Naive thymus-derived CD4-positive, alpha-beta T cell (primary cell): ENCODE data around the gene MYO16. TPM values are rescaled to one million over a fixed set of nuclear protein-coding genes. Genes with fewer than 3 reads are reported as not detected.

Experiments used
- ATAC-seq: fragments of 150-1000 bp; cut with Tn5 transposase; 2 replicates; pipeline ENCODE4 v1.10.0; 2021; ENCODE audit warnings: mild to moderate bottlenecking, moderate library complexity
- CTCF ChIA-PET: fragments of 350-600 bp; sonication (Branson Sonifier 250); formaldehyde crosslinking; loops from one replicate; lab custom pipeline; 2021; ENCODE audit warnings: antibody characterized with exemption; lab: Charles Lee
- POLR2A ChIA-PET: fragments of 350-600 bp; sonication (Branson Sonifier 250); formaldehyde crosslinking; loops from one replicate; lab custom pipeline; 2021; ENCODE audit warnings: antibody characterized with exemption, inconsistent platforms; lab: Charles Lee
- DNase-seq, 9 donors: peaks; one replicate each; pipeline versions ENCODE4 v3.0.0 to v3.0.0-alpha.2; 2020 to 2022; ENCODE audit warnings: mixed read lengths in 1 of 9
- H3K27ac ChIP-seq: one replicate; pipeline ENCODE4 v1.7.0; 2013; ENCODE audit warnings: mild to moderate bottlenecking, low read depth, low read length, moderate library complexity
- H3K27me3 ChIP-seq, 2 donors: one replicate each; pipeline ENCODE4 v1.7.0; 2013; ENCODE audit warnings: low read length in 2 of 2, mild to moderate bottlenecking in 2 of 2, moderate library complexity in 2 of 2; ENCODE audit not compliant: control insufficient read depth in 2 of 2, insufficient read depth in 2 of 2
- H3K36me3 ChIP-seq, 3 experiments: 1 replicate in 2 of 3; 2 replicates in 1 of 3; pipeline ENCODE4 v1.7.0; 2013; ENCODE audit warnings: low read length in 3 of 3, mild to moderate bottlenecking in 3 of 3, moderate library complexity in 1 of 3; ENCODE audit not compliant: insufficient read depth in 3 of 3, control insufficient read depth in 2 of 3
- H3K4me1 ChIP-seq, 2 donors: one replicate each; pipeline ENCODE4 v1.7.0; 2013; ENCODE audit warnings: low read length in 2 of 2, mild to moderate bottlenecking in 2 of 2, moderate library complexity in 1 of 2; ENCODE audit not compliant: control insufficient read depth in 2 of 2, insufficient read depth in 2 of 2
- H3K4me3 ChIP-seq: 2 replicates; pipeline ENCODE4 v1.7.0; 2013; ENCODE audit warnings: mild to moderate bottlenecking, low read length
- H3K9me3 ChIP-seq, 3 experiments: 1 replicate in 2 of 3; 2 replicates in 1 of 3; pipeline ENCODE4 v1.7.0; 2013; ENCODE audit warnings: low read length in 3 of 3; ENCODE audit not compliant: control insufficient read depth in 2 of 3
- H3K27ac Mint-ChIP-seq, 9 donors: one replicate each; pipeline ENCODE4 v1.8.0; 2020 to 2022; ENCODE audit warnings: mixed read lengths in 9 of 9, mild to moderate bottlenecking in 8 of 9, moderate library complexity in 5 of 9, inconsistent platforms in 2 of 9
- H3K27me3 Mint-ChIP-seq, 5 donors: one replicate each; pipeline ENCODE4 v1.8.0; 2021 to 2022; ENCODE audit warnings: mixed read lengths in 5 of 5, mild to moderate bottlenecking in 1 of 5
- H3K36me3 Mint-ChIP-seq, 5 donors: one replicate each; pipeline ENCODE4 v1.8.0; 2020 to 2022; ENCODE audit warnings: mixed read lengths in 5 of 5, mild to moderate bottlenecking in 3 of 5, inconsistent platforms in 1 of 5
- H3K4me1 Mint-ChIP-seq, 7 donors: one replicate each; pipeline ENCODE4 v1.8.0; 2020 to 2022; ENCODE audit warnings: mixed read lengths in 7 of 7, mild to moderate bottlenecking in 3 of 7, inconsistent platforms in 1 of 7
- H3K4me3 Mint-ChIP-seq, 10 donors: one replicate each; pipeline ENCODE4 v1.8.0; 2020 to 2022; ENCODE audit warnings: mild to moderate bottlenecking in 10 of 10, mixed read lengths in 10 of 10, moderate library complexity in 6 of 10, inconsistent platforms in 2 of 10
- H3K9me3 Mint-ChIP-seq, 11 donors: one replicate each; pipeline ENCODE4 v1.8.0; 2020 to 2022; ENCODE audit warnings: mixed read lengths in 11 of 11, mild to moderate bottlenecking in 4 of 11, inconsistent platforms in 1 of 11, moderate library complexity in 1 of 11
- intact Hi-C, 2 donors: fragments of 100-400 bp; cut with micrococcal nuclease; formaldehyde crosslinking; loops; one replicate each; pipeline ENCODE4 v1.15.1; 2023
- polyA plus RNA-seq, 2 donors: library from polyadenylated mRNA; unstranded; fragments of 300-500 nt; fragmentation: Illumina TruSeq; gene quantifications; one replicate each; pipeline ENCODE4 v1.2.3, GENCODE V29; 2021
- total RNA-seq, 6 experiments: library from RNA in 5 of 6; stranded (reverse) in 5 of 6; gene quantifications; 1 replicate in 5 of 6; 2 replicates in 1 of 6; pipeline ENCODE4 v1.2.3 and lab custom pipeline; 2021 to 2026

MYO16 gene
- total and polyA plus RNA-seq, 7 experiments from 2014 or later = 0.10 to 1.4 (median 1.4) TPM; not detected in 4

GRCh38 chr13:109026266-109026665 lies 396.9 kb downstream of the MYO16 start:
- Mint-ChIP-seq H3K9me3 (no peaks in the 10 kb centered on the region), H3K4me3 (no peak overlapping the region), H3K27me3 (peaks cover 0 to 7% (median 0%) of the 10 kb centered on the region in 5 donors), H3K4me1 (no peaks in the 10 kb centered on the region), H3K36me3 (no peaks in the 10 kb centered on the region), H3K27ac (no peak overlapping the region)
- Histone ChIP-seq H3K4me1 (no peaks in the 10 kb centered on the region), H3K4me3 (no peak overlapping the region), H3K27me3 (no peaks in the 10 kb centered on the region), H3K27ac (no peak overlapping the region), H3K9me3 (no peaks in the 10 kb centered on the region), H3K36me3 (no peaks in the 10 kb centered on the region)
- ChIA-PET CTCF (no interaction called here), POLR2A (no interaction called here)
- intact Hi-C loops = no loop called here
- ATAC-seq = no peak
- no peak for DNase-seq

- H3K27ac ChIP-seq = no peak overlapping the region
- DNase-seq (no peak), ATAC-seq (no peak)
- H3K27me3 Mint-ChIP-seq = peaks cover 0 to 14% (median 0%) of the 10 kb centered on the region in 5 donors
- POLR2A ChIA-PET = no interaction called here
- no peaks in the 10 kb centered on the region for H3K4me1 Mint-ChIP-seq
- H3K4me3 Mint-ChIP-seq = no peak overlapping the region
- H3K9me3 ChIP-seq = no peaks in the 10 kb centered on the region
- H3K27me3 ChIP-seq = no peaks in the 10 kb centered on the region
- no peaks in the 10 kb centered on the region for H3K36me3 Mint-ChIP-seq
- intact Hi-C loops = no loop called here
- no peak overlapping the region for H3K4me3 ChIP-seq
- H3K27ac Mint-ChIP-seq = no peak overlapping the region
- peaks cover 0 to 5% (median 0%) of the 10 kb centered on the region in 11 donors for H3K9me3 Mint-ChIP-seq
- H3K4me1 ChIP-seq = no peaks in the 10 kb centered on the region
- CTCF ChIA-PET = no interaction called here
- no peaks in the 10 kb centered on the region for H3K36me3 ChIP-seq
Observed at GRCh38 chr13:109028624-109029023, 399.2 kb downstream of the MYO16 start.

GRCh38 chr13:109033090-109033489 lies 403.7 kb downstream of the MYO16 start:
- Mint-ChIP-seq H3K27ac (no peak overlapping the region), H3K4me1 (no peaks in the 10 kb centered on the region)
- CTCF ChIA-PET = no interaction called here

GRCh38 chr13:109036078-109036780 lies 406.8 kb downstream of the MYO16 start:
- H3K4me1 ChIP-seq = no peaks in the 10 kb centered on the region
- ATAC-seq (no peak), DNase-seq (no peak)
- H3K27ac ChIP-seq = no peak overlapping the region
- no peaks in the 10 kb centered on the region for H3K9me3 ChIP-seq
- no peak overlapping the region for H3K4me3 ChIP-seq
- ChIA-PET POLR2A (no interaction called here), CTCF (no interaction called here)
- intact Hi-C loops = no loop called here
- Mint-ChIP-seq H3K4me1 (no peaks in the 10 kb centered on the region), H3K27ac (no peak overlapping the region), H3K9me3 (peaks cover 0 to 7% (median 0%) of the 10 kb centered on the region in 11 donors), H3K4me3 (no peak overlapping the region), H3K27me3 (peaks cover 0 to 13% (median 6%) of the 10 kb centered on the region in 5 donors), H3K36me3 (no peaks in the 10 kb centered on the region)
- no peaks in the 10 kb centered on the region for H3K27me3 ChIP-seq
- H3K36me3 ChIP-seq = no peaks in the 10 kb centered on the region

More at GRCh38 chr13:109033090-109033489, 403.7 kb downstream of the MYO16 start:
- H3K4me3 Mint-ChIP-seq = no peak overlapping the region
- DNase-seq = no peak
- intact Hi-C loops = no loop called here
- Histone ChIP-seq H3K27ac (no peak overlapping the region), H3K36me3 (no peaks in the 10 kb centered on the region), H3K4me1 (no peaks in the 10 kb centered on the region), H3K9me3 (no peaks in the 10 kb centered on the region), H3K27me3 (no peaks in the 10 kb centered on the region), H3K4me3 (no peak overlapping the region)
- POLR2A ChIA-PET = no interaction called here
- no peaks in the 10 kb centered on the region for H3K36me3 Mint-ChIP-seq
- ATAC-seq = no peak
- H3K27me3 Mint-ChIP-seq = peaks cover 0 to 15% (median 6%) of the 10 kb centered on the region in 5 donors
- peaks cover 0 to 7% (median 0%) of the 10 kb centered on the region in 11 donors for H3K9me3 Mint-ChIP-seq

GRCh38 chr13:109043636-109044035 lies 414.2 kb downstream of the MYO16 start:
- H3K27ac ChIP-seq = no peak overlapping the region
- H3K36me3 ChIP-seq = no peaks in the 10 kb centered on the region
- H3K27ac Mint-ChIP-seq = no peak overlapping the region
- H3K27me3 Mint-ChIP-seq = peaks cover 0 to 12% (median 4%) of the 10 kb centered on the region in 5 donors
- intact Hi-C loops = no loop called here
- H3K4me3 Mint-ChIP-seq = no peak overlapping the region
- H3K27me3 ChIP-seq = no peaks in the 10 kb centered on the region
- no peak for DNase-seq
- H3K36me3 Mint-ChIP-seq = no peaks in the 10 kb centered on the region
- H3K4me1 ChIP-seq = no peaks in the 10 kb centered on the region
- H3K9me3 Mint-ChIP-seq = no peaks in the 10 kb centered on the region
- no peaks in the 10 kb centered on the region for H3K4me1 Mint-ChIP-seq
- POLR2A ChIA-PET = no interaction called here
- CTCF ChIA-PET = no interaction called here
- ATAC-seq = no peak
- H3K9me3 ChIP-seq = no peaks in the 10 kb centered on the region
- no peak overlapping the region for H3K4me3 ChIP-seq

- DNase-seq (no peak), ATAC-seq (no peak)
- H3K27me3 Mint-ChIP-seq = peaks cover 0 to 40% (median 23%) of the 10 kb centered on the region in 5 donors
- no peaks in the 10 kb centered on the region for H3K4me1 Mint-ChIP-seq
- Histone ChIP-seq H3K4me1 (no peaks in the 10 kb centered on the region), H3K36me3 (no peaks in the 10 kb centered on the region), H3K27me3 (no peaks in the 10 kb centered on the region), H3K4me3 (no peak overlapping the region), H3K27ac (no peak overlapping the region), H3K9me3 (no peaks in the 10 kb centered on the region)
- ChIA-PET CTCF (no interaction called here), POLR2A (no interaction called here)
- H3K9me3 Mint-ChIP-seq = no peaks in the 10 kb centered on the region
- intact Hi-C loops = no loop called here
- H3K4me3 Mint-ChIP-seq = no peak overlapping the region
- H3K27ac Mint-ChIP-seq = no peak overlapping the region
- H3K36me3 Mint-ChIP-seq = no peaks in the 10 kb centered on the region
Observed at GRCh38 chr13:109055850-109056249, 426.4 kb downstream of the MYO16 start.

- Mint-ChIP-seq H3K27me3 (peaks cover 0 to 30% (median 25%) of the 10 kb centered on the region in 5 donors), H3K9me3 (no peaks in the 10 kb centered on the region)
- H3K27me3 ChIP-seq = no peaks in the 10 kb centered on the region
Observed at GRCh38 chr13:109058087-109058486, 428.7 kb downstream of the MYO16 start.

More at GRCh38 chr13:109058087-109058486, 428.7 kb downstream of the MYO16 start:
- ChIA-PET POLR2A (no interaction called here), CTCF (no interaction called here)
- Mint-ChIP-seq H3K36me3 (no peaks in the 10 kb centered on the region), H3K27ac (no peak overlapping the region), H3K4me3 (no peak overlapping the region), H3K4me1 (no peaks in the 10 kb centered on the region)
- Histone ChIP-seq H3K4me3 (no peak overlapping the region), H3K9me3 (no peaks in the 10 kb centered on the region), H3K36me3 (no peaks in the 10 kb centered on the region), H3K4me1 (no peaks in the 10 kb centered on the region), H3K27ac (no peak overlapping the region)
- DNase-seq = no peak
- ATAC-seq = no peak
- intact Hi-C loops = no loop called here
